Bronchial epithelial cell (primary cell): ENCODE measurements around the gene PTPN1. TPM values are rescaled to one million over a fixed set of nuclear protein-coding genes. Genes with fewer than 3 reads are reported as not detected.

Experiments
- DNase-seq: peaks from one replicate; pipeline ENCODE4 v3.0.0-alpha.2; 2010; ENCODE audit warnings: low read depth
- FAIRE-seq: peaks from 2 replicates; lab custom pipeline; 2011; peaks lifted over from hg19 to GRCh38; lab: Jason Lieb, UNC
- H3K27me3 ChIP-seq: 2 replicates; pipeline ENCODE4 v1.5.1; 2011; ENCODE audit warnings: low read length; ENCODE audit not compliant: control insufficient read depth, insufficient read depth
- H3K36me3 ChIP-seq: 2 replicates; pipeline ENCODE4 v1.5.1; 2011; ENCODE audit warnings: low read length; ENCODE audit not compliant: control insufficient read depth, insufficient read depth
- H3K4me3 ChIP-seq: 2 replicates; pipeline ENCODE4 v1.5.1; 2011; ENCODE audit warnings: mild to moderate bottlenecking, low read depth, low read length, control low read depth
- total RNA-seq: library from RNA; depleted of rRNA; stranded (reverse); fragments of >200 nt; gene quantifications from 2 replicates; pipeline ENCODE4 v1.2.1, GENCODE V29; 2014
- TF ChIP-seq, protein P1 (sequence below): IDR thresholded peaks from 2 replicates; pipeline ENCODE4 v1.5.1; 2011; ENCODE audit warnings: mild to moderate bottlenecking, moderate library complexity, low read length, control low read depth, inconsistent platforms; ENCODE audit not compliant: insufficient read depth, severe bottlenecking

The PTPN1 gene
- total RNA-seq, 1 donor from 2014 or later: 18.4 TPM

- no peak overlapping the region for H3K4me3 ChIP-seq
- TF ChIP-seq, protein P1, sequence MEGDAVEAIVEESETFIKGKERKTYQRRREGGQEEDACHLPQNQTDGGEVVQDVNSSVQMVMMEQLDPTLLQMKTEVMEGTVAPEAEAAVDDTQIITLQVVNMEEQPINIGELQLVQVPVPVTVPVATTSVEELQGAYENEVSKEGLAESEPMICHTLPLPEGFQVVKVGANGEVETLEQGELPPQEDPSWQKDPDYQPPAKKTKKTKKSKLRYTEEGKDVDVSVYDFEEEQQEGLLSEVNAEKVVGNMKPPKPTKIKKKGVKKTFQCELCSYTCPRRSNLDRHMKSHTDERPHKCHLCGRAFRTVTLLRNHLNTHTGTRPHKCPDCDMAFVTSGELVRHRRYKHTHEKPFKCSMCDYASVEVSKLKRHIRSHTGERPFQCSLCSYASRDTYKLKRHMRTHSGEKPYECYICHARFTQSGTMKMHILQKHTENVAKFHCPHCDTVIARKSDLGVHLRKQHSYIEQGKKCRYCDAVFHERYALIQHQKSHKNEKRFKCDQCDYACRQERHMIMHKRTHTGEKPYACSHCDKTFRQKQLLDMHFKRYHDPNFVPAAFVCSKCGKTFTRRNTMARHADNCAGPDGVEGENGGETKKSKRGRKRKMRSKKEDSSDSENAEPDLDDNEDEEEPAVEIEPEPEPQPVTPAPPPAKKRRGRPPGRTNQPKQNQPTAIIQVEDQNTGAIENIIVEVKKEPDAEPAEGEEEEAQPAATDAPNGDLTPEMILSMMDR: no peak
- FAIRE-seq: no peak
- H3K27me3 ChIP-seq: peaks cover 2% of the 10 kb centered on the region
- no peaks in the 10 kb centered on the region for H3K36me3 ChIP-seq
- DNase-seq: no peak
Observed at GRCh38 chr20:50632701-50633100, 122.5 kb downstream of the PTPN1 start.

DNA sequence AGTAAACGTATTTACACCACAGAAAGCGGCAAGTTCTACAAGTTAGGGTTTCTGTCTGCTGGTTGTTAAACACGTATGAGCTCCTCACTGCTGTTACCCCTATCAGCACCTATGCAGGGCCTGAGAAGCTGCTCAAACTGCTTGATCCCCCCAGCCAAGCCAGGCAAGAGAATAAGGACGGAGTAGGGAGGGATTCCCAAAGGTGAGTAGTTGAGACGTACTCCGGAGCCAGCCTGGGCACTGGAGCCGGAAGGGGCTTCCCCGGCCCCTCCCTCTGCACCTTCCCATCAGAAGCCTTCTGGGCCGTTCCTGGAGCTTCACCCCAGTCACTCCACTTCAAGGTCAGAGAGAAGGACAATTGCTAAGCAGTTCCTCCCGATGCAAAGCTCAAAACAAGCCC, 123.2 kb downstream of the PTPN1 start:
- TF ChIP-seq, protein P1: no peak

GRCh38 chr20:50634191-50634590, 124.0 kb downstream of the PTPN1 start:
- Histone ChIP-seq H3K4me3 (no peak overlapping the region), H3K27me3 (peaks cover 2% of the 10 kb centered on the region), H3K36me3 (no peaks in the 10 kb centered on the region)
- DNase-seq: no peak
- FAIRE-seq: no peak
- TF ChIP-seq, protein P1: no peak

More for the DNA sequence above, 123.2 kb downstream of the PTPN1 start:
- FAIRE-seq: no peak
- no peak for DNase-seq
- Histone ChIP-seq H3K36me3 (no peaks in the 10 kb centered on the region), H3K27me3 (peaks cover 2% of the 10 kb centered on the region), H3K4me3 (no peak overlapping the region)

Other genes with a start within 250 kb of the PTPN1 start
- under 0.01 and 0.53 TPM in 2 replicates for gene RIPOR3, start 181.2 kb downstream of the PTPN1 start, total RNA-seq
- 8.2 and 12.4 TPM in 2 replicates for gene PARD6B, start 221.2 kb downstream of the PTPN1 start, total RNA-seq